K562 (cell line): ENCODE data around the gene ARHGEF40. TPM values are rescaled to one million over a fixed set of nuclear protein-coding genes. Genes with fewer than 3 reads are reported as not detected.

Source experiments
- ATAC-seq: fragments of 200-7000 bp; cut with Tn5 transposase; 3 replicates; pipeline ENCODE4 v1.9.1; 2020; ENCODE audit warnings: moderate library complexity
- BruUV-seq: library from RNA; stranded (reverse); fragments of 400-500 nt; replicated peaks from 2 replicates; lab custom pipeline; 2021; lab: Mats Ljungman, UMichigan
- CTCF ChIA-PET: fragments of 300-600 bp; formaldehyde crosslinking; extraction: SDS; loops from one replicate; lab custom pipeline; 2021; ENCODE audit warnings: low intra/inter-chr PET ratio; lab: Yijun Ruan, JAX
- POLR2A ChIA-PET: fragments of 300-600, 350-650 bp; sonication (Branson Sonifier 250); formaldehyde crosslinking; extraction: SDS; loops from one replicate; lab custom pipeline; 2021; ENCODE audit warnings: antibody characterized with exemption, inconsistent platforms; lab: Yijun Ruan, JAX
- DNase-seq, 4 experiments: peaks; one replicate each; pipeline versions ENCODE4 v3.0.0 to v3.0.0-alpha.2; 2011 to 2018; ENCODE audit warnings: low spot score in 3 of 4, mixed read lengths in 3 of 4; ENCODE audit errors: extremely low read depth in 1 of 4
- FAIRE-seq: peaks from 2 replicates; lab custom pipeline; 2011; peaks lifted over from hg19 to GRCh38; lab: Jason Lieb, UNC
- H2AFZ ChIP-seq: 2 replicates; pipeline ENCODE4 v1.6.0; 2011; ENCODE audit warnings: low read depth, low read length, control low read depth, inconsistent platforms
- H3K27ac ChIP-seq: fragments of 200-600 bp; 3 replicates; pipeline ENCODE4 v1.8.0; 2011; ENCODE audit warnings: low read depth, mild to moderate bottlenecking, control low read depth, inconsistent platforms, low read length, moderate library complexity, mixed read lengths; ENCODE audit errors: extremely low read depth
- H3K27me3 ChIP-seq, 2 experiments: fragments of 300-600 bp in 1 of 2; 2 replicates in 1 of 2; 3 replicates in 1 of 2; pipeline versions ENCODE4 v1.6.0 to v1.8.0; 2011; ENCODE audit warnings: inconsistent platforms in 2 of 2, low read length in 2 of 2, mild to moderate bottlenecking in 1 of 2, mixed read lengths in 1 of 2, moderate library complexity in 1 of 2; ENCODE audit not compliant: control insufficient read depth in 2 of 2, insufficient read depth in 2 of 2
- H3K36me3 ChIP-seq: fragments of 300-600 bp; 3 replicates; pipeline ENCODE4 v1.8.0; 2011; ENCODE audit warnings: mild to moderate bottlenecking, low read length, inconsistent platforms; ENCODE audit not compliant: control insufficient read depth, insufficient read depth
- H3K4me1 ChIP-seq, 2 experiments: fragments of 200-600 bp in 1 of 2; replicated peaks in 1 of 2; 2 replicates in 1 of 2; 3 replicates in 1 of 2; pipeline versions ENCODE4 v1.5.1 to v1.8.0; 2011; ENCODE audit warnings: inconsistent platforms in 2 of 2, low read length in 2 of 2, mild to moderate bottlenecking in 1 of 2, mixed read lengths in 1 of 2, moderate library complexity in 1 of 2; ENCODE audit not compliant: control insufficient read depth in 2 of 2, insufficient read depth in 2 of 2
- H3K4me2 ChIP-seq: 2 replicates; pipeline ENCODE4 v1.6.1; 2011; ENCODE audit warnings: low read length, control low read depth, inconsistent platforms, mixed read lengths; ENCODE audit not compliant: insufficient read depth
- H3K4me3 ChIP-seq: fragments of 200-600 bp; sonication (generic), shearing (Covaris generic); 2 replicates; pipeline ENCODE4 v1.5.1; 2016; ENCODE audit warnings: control low read depth, inconsistent platforms
- H3K79me2 ChIP-seq: fragments of 200-600 bp; 3 replicates; pipeline ENCODE4 v1.8.0; 2011; ENCODE audit warnings: low read length, inconsistent platforms; ENCODE audit not compliant: control insufficient read depth, insufficient read depth
- H3K9ac ChIP-seq, 2 experiments: 2 replicates each; pipeline versions ENCODE4 v1.6.0 to v1.6.1; 2011; ENCODE audit warnings: low read depth in 2 of 2, low read length in 2 of 2, control low read depth in 1 of 2, inconsistent platforms in 1 of 2, mild to moderate bottlenecking in 1 of 2, mixed read lengths in 1 of 2; ENCODE audit not compliant: insufficient read depth in 1 of 2
- H3K9me1 ChIP-seq: one replicate; pipeline ENCODE4 v1.6.0; 2011; ENCODE audit warnings: inconsistent platforms, mild to moderate bottlenecking, low read length, moderate library complexity; ENCODE audit not compliant: control insufficient read depth, insufficient read depth
- H3K9me3 ChIP-seq: replicated peaks from 2 replicates; pipeline ENCODE4 v1.5.1; 2011; ENCODE audit warnings: low read depth, low read length, inconsistent platforms; ENCODE audit not compliant: control insufficient read depth, insufficient read depth
- H4K20me1 ChIP-seq: replicated peaks from 2 replicates; pipeline ENCODE4 v1.6.1; 2011; ENCODE audit warnings: low read length, inconsistent platforms, mixed read lengths; ENCODE audit not compliant: control insufficient read depth, insufficient read depth
- CCNT2 ChIP-seq: IDR thresholded peaks from 2 replicates; pipeline ENCODE4 v1.6.1; 2011; ENCODE audit warnings: borderline replicate concordance, low read depth, mild to moderate bottlenecking, moderate library complexity, mixed read lengths, low read length; ENCODE audit not compliant: insufficient read length; ENCODE audit errors: extremely low read depth
- CXXC5 ChIP-seq: fragments of 250-450 bp; sonication (Bioruptor Pico); IDR thresholded peaks from 2 replicates; pipeline ENCODE4 v1.8.0; 2022; ENCODE audit warnings: inconsistent platforms, mild to moderate bottlenecking, moderate library complexity
- GATA2 ChIP-seq: sonication (generic); formaldehyde crosslinking; IDR thresholded peaks from 2 replicates; pipeline ENCODE4 v1.4.0; 2020; ENCODE audit warnings: mild to moderate bottlenecking, missing genetic modification reagents
- L3MBTL2 ChIP-seq: fragments of 450-650 bp; IDR thresholded peaks from 2 replicates; pipeline ENCODE4 v1.6.1; 2016; ENCODE audit warnings: mild to moderate bottlenecking, moderate library complexity
- MTA3 ChIP-seq: fragments of 450-650 bp; formaldehyde crosslinking; IDR thresholded peaks from 2 replicates; pipeline ENCODE4 v1.6.1; 2017; ENCODE audit warnings: mild to moderate bottlenecking, borderline replicate concordance
- NCOA2 ChIP-seq, 2 experiments: fragments of 450-650 bp; IDR thresholded peaks; 2 replicates each; pipeline ENCODE4 v1.6.1; 2018; ENCODE audit warnings: mild to moderate bottlenecking in 2 of 2, moderate library complexity in 1 of 2; ENCODE audit not compliant: partially characterized antibody in 2 of 2
- NKRF ChIP-seq: fragments of 450-650 bp; IDR thresholded peaks from 2 replicates; pipeline ENCODE4 v1.6.1; 2016; ENCODE audit warnings: borderline replicate concordance
- POLR2H ChIP-seq: IDR thresholded peaks from 2 replicates; pipeline ENCODE4 v1.6.1; 2016; ENCODE audit warnings: missing genetic modification characterization, low read depth, mild to moderate bottlenecking, control low read depth, missing compliant biosample characterization, moderate library complexity
- RREB1 ChIP-seq: fragments of 250-450 bp; sonication (Bioruptor Pico); IDR thresholded peaks from 2 replicates; pipeline ENCODE4 v1.4.0; 2020
- ZFX ChIP-seq: sonication (generic); formaldehyde crosslinking; IDR thresholded peaks from 2 replicates; pipeline ENCODE4 v1.8.0; 2022; ENCODE audit warnings: mild to moderate bottlenecking, missing genetic modification reagents, moderate library complexity
- ZNF41 ChIP-seq: fragments of 250-450 bp; sonication (Bioruptor Pico); conservative IDR thresholded peaks from 2 replicates; pipeline ENCODE4 v1.4.0; 2020; ENCODE audit warnings: mild to moderate bottlenecking
- WGBS: fragments of 100-300 bp; shearing (Covaris generic); methylation state at CpG from one replicate; pipeline ENCODE4 v1.1.6; 2016; ENCODE audit warnings: low coverage, mixed read lengths; ENCODE audit not compliant: insufficient coverage; ENCODE audit errors: missing lambda C conversion rate; 5-methylcytosine and 5-hydroxymethylcytosine counted together
- in situ Hi-C: fragments of 300-500 bp; cut with MboI; formaldehyde crosslinking; loops from 4 replicates; pipeline ENCODE4 v1.15.0; 2018; ENCODE audit warnings: inconsistent platforms, mixed read lengths
- intact Hi-C: fragments of 100-400 bp; cut with micrococcal nuclease; formaldehyde crosslinking; loops from 2 replicates; pipeline ENCODE4 v1.14.2; 2022
- polyA plus RNA-seq, 8 experiments: library from polyadenylated mRNA; depleted of rRNA in 4 of 8; stranded (reverse) in 5 of 8; unstranded in 3 of 8; fragments of >200 nt; fragmentation: Nextera tagmentation in 2 of 8; fragmentation: Illumina TruSeq in 1 of 8; extraction: Ambion mirVana in 2 of 8; extraction: Trizol in 1 of 8; gene quantifications; 2 replicates each; pipeline versions ENCODE4 v1.2.1 to v1.2.3, GENCODE V29; 2011 to 2014; ENCODE audit warnings: inconsistent platforms in 1 of 8, missing spikeins in 1 of 8
- total RNA-seq, 7 experiments: library from RNA; depleted of rRNA in 6 of 7; stranded (reverse); fragments of >200 nt in 6 of 7; fragmentation: Illumina TruSeq in 2 of 7; extraction: Trizol in 2 of 7; gene quantifications; 2 replicates each; pipeline versions ENCODE4 v1.2.1 to v1.2.3, GENCODE V29; 2011 to 2021; ENCODE audit warnings: low replicate concordance in 1 of 7

ARHGEF40 gene
- total and polyA plus RNA-seq, 9 of the 15 experiments (the other 6 are each of a cell fraction or from before 2014, with no cell fraction given) = 0.42 to 6.3 (median 3.8) TPM

GRCh38 chr14:21024585-21025370 is 45.3 kb upstream of the ARHGEF40 start, which contains the start of gene NDRG2:
NDRG2 (minus strand) TSS chr14:21025061; CDS start chr14:21023315, 1,746 bp downstream.
- BruUV-seq = TSS peak; percentile 67
- ChIA-PET POLR2A (interaction anchor here (0.9 to 2.6 kb wide), 2 partner anchors 10 to 14 kb away, joined by 3 to 12 read pairs; no protein-coding TSS in a partner anchor), CTCF (no interaction called here)
- 2% methylated on average over 17 of the region's 72 CpGs for WGBS
- peak within 1 kb of the TSS; percentile 81 for H2AFZ ChIP-seq
- peaks cover 15% of the 10 kb centered on the region; the same call in 1 of the 3 replicates for H3K36me3 ChIP-seq
- ATAC-seq = peak; percentile 90
- H3K4me3 ChIP-seq = peak within 1 kb of the TSS; percentile 66
- peak within 1 kb of the TSS; percentile 80 for H3K27ac ChIP-seq
- no peaks in the 10 kb centered on the region for H3K27me3 ChIP-seq
- peak within 1 kb of the TSS; percentile 82 for H3K4me2 ChIP-seq
- no peaks in the 10 kb centered on the region for H3K9me3 ChIP-seq
- in situ Hi-C loops = no loop called here
- intact Hi-C loops = no loop called here
- H3K9ac ChIP-seq = peak within 1 kb of the TSS; percentile 77 to 92
- no peak for FAIRE-seq
- H4K20me1 ChIP-seq = no peaks in the 10 kb centered on the region
- peaks cover 2% of the 10 kb centered on the region for H3K9me1 ChIP-seq
- peaks cover 35 to 39% of the 10 kb centered on the region in 2 experiments for H3K4me1 ChIP-seq
- peaks cover 21% of the 10 kb centered on the region for H3K79me2 ChIP-seq
- DNase-seq = peak; percentile 85 to 92 (median 91)
- no peak for TF ChIP-seq ZNF41 (CRISPR knock-in tag)
- no peak for TF ChIP-seq NCOA2 (IDR thresholded peaks at IDR 0.05; ENCODE audit: partially characterized antibody in 2 of 2)
- peak; percentile 62 for TF ChIP-seq CXXC5 (CRISPR knock-in tag)
- peak; percentile 42; the same call in 1 of the 2 replicates for TF ChIP-seq L3MBTL2
- TF ChIP-seq RREB1 (CRISPR knock-in tag) = 0 out of 2 replicates have a peak, but pooled peaks have one; percentile 39
- peak; percentile 39; the same call in 1 of the 2 replicates for TF ChIP-seq MTA3
- TF ChIP-seq NKRF = peak; percentile 14; the same call in 1 of the 2 replicates
- peak; percentile 24 for TF ChIP-seq CCNT2
- no peak for TF ChIP-seq GATA2 (CRISPR knock-in tag)
- TF ChIP-seq POLR2H (tag) = peak; percentile 47
- TF ChIP-seq ZFX (CRISPR knock-in tag) = peak; percentile 80
